Measurements from ENCODE around the gene STYK1. TPM values are rescaled to one million over a fixed set of nuclear protein-coding genes. Genes with fewer than 3 reads are reported as not detected.
"Not testable (repeated sequence)": the region's sequence is repeated elsewhere in the genome, so short reads cannot be mapped to it uniquely, and the experiment has no call there.

Gene STYK1
- total RNA-seq, 2 experiments from 2014 or later, result 0.70 to 1.1 TPM

DNA sequence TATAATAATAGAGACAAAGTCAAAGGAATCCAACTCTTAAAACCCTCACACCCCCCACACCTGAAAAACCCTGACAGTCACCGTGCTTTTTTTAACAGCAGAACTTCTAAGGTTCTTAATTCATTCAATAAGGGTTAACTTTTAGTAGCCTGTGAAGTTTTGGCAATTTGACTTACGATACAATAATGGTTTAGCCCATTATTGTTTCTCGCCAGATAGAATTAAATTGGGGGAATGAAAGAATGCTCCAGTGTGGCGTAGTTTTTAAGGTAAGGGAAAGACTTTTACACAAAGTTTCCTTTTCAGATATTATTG lies 59.8 kb downstream of the STYK1 start:
- ChIA-PET POLR2A (interaction anchor here (0.6 to 1.5 kb wide), 7 partner anchors 21 to 449 kb away, joined by 3 to 4 read pairs (median 3); no protein-coding TSS in a partner anchor), CTCF (interaction anchor here (1.6 to 2.3 kb wide), 3 partner anchors 61 to 461 kb away, joined by 3 to 11 read pairs (median 4); no protein-coding TSS in a partner anchor)
- Mint-ChIP-seq H3K27me3 (peaks cover 2% of the 10 kb centered on the region), H3K9me3 (no peaks in the 10 kb centered on the region), H3K27ac (peak overlapping the region; percentile 100), H3K4me1 (ENCODE audit: low read depth) (peaks cover 30% of the 10 kb centered on the region), H3K4me3 (peak overlapping the region; percentile 100), H3K36me3 (ENCODE audit: low read depth) (peaks cover 38% of the 10 kb centered on the region)
- TF ChIP-seq, protein P1, sequence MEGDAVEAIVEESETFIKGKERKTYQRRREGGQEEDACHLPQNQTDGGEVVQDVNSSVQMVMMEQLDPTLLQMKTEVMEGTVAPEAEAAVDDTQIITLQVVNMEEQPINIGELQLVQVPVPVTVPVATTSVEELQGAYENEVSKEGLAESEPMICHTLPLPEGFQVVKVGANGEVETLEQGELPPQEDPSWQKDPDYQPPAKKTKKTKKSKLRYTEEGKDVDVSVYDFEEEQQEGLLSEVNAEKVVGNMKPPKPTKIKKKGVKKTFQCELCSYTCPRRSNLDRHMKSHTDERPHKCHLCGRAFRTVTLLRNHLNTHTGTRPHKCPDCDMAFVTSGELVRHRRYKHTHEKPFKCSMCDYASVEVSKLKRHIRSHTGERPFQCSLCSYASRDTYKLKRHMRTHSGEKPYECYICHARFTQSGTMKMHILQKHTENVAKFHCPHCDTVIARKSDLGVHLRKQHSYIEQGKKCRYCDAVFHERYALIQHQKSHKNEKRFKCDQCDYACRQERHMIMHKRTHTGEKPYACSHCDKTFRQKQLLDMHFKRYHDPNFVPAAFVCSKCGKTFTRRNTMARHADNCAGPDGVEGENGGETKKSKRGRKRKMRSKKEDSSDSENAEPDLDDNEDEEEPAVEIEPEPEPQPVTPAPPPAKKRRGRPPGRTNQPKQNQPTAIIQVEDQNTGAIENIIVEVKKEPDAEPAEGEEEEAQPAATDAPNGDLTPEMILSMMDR (IDR thresholded peaks at IDR 0.05), result no peak
- ATAC-seq (no peak), DNase-seq (no peak)
- intact Hi-C loops (cut with micrococcal nuclease), result no loop called here

DNA sequence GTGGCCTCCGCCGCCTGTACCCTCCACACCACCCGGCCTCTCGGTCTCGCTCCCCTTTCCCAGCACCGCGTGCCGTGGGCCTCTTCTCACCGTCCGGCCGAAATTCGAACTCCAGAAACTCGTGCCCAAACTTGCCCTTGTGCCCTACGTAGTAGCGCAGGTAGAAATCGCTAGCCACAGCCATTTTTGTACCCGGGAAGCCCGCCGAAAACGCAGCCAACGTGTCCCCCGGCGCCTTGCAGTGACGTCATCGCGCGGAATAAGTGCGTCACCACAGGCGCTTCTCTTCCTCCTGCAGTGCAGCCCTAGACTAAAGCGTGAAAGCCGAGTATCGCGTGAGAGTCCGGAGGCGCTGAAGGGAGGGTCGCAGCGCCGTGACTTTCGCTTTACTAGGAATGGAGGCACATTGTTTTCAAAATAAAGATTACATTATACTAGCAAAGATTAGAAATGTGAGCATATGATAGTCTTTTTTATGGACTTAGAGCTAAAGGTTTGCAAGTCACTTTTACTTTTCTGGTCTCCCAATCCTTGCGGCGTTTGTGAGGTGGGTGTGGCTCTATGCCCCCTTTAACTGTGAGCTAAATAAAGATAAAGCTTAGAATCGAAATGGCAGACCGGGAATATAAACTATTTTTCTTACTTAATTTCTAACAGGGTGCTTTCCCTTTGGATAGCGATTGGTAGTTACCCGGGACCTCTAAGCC lies 60.4 kb downstream of the STYK1 start, which contains the start of gene MAGOHB:
Gene MAGOHB, minus strand, starts transcription at position 261 of the 707 bp plus-strand sequence. Its CDS starts 77 bp downstream, at position 184.
- DNase-seq (peak; percentile 99), ATAC-seq (peak; percentile 97)
- ChIA-PET POLR2A (interaction anchor here (0.6 to 1.5 kb wide), 15 partner anchors 8 to 752 kb away, joined by 3 to 4 read pairs (median 3); no protein-coding TSS in a partner anchor), CTCF (interaction anchor here (1.6 to 2.3 kb wide), 2 partner anchors 61 to 136 kb away, joined by 4 to 11 read pairs; no protein-coding TSS in a partner anchor)
- peaks cover 30% of the 10 kb centered on the region for H3K4me1 Mint-ChIP-seq (ENCODE audit: low read depth)
- no peaks in the 10 kb centered on the region for H3K9me3 Mint-ChIP-seq
- TF ChIP-seq, protein P1 (IDR thresholded peaks at IDR 0.05), result no peak
- intact Hi-C loops (cut with micrococcal nuclease), result loop anchor here (2.0 kb wide), 2 partner anchors 59 to 61 kb away; no protein-coding TSS in a partner anchor
- peak within 1 kb of the TSS; percentile 100 for H3K4me3 Mint-ChIP-seq
- H3K27ac Mint-ChIP-seq, result peak within 1 kb of the TSS; percentile 100
- peaks cover 43% of the 10 kb centered on the region for H3K36me3 Mint-ChIP-seq (ENCODE audit: low read depth)
- peaks cover 2% of the 10 kb centered on the region for H3K27me3 Mint-ChIP-seq

DNA sequence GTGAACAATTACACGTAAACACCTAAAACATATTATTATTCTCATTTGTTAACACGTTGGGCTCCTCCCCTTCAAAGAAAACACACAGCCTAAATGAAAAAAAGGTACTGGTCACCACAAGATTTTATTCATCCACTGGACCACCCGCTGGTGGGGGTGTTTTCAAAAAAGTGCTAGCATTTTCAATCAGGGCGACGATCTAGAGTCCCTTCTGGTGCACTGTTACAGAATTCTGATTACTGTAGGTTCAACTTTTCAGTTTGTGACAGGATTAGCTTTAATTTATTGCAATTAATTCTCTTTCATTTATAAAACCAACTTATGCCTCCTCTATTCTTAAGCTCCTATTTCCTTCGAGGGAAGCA lies 60.9 kb downstream of the STYK1 start:
- H3K36me3 Mint-ChIP-seq (ENCODE audit: low read depth), result peaks cover 46% of the 10 kb centered on the region
- ChIA-PET POLR2A (interaction anchor here (0.6 to 1.5 kb wide), 10 partner anchors 9 to 752 kb away, joined by 3 to 4 read pairs (median 3); no protein-coding TSS in a partner anchor), CTCF (interaction anchor here (1.6 to 2.3 kb wide), 2 partner anchors 62 to 137 kb away, joined by 4 to 11 read pairs; no protein-coding TSS in a partner anchor)
- DNase-seq (no peak), ATAC-seq (peak; percentile 8)
- intact Hi-C loops (cut with micrococcal nuclease), result loop anchor here (2.0 kb wide), 2 partner anchors 60 kb away; no protein-coding TSS in a partner anchor
- H3K4me1 Mint-ChIP-seq (ENCODE audit: low read depth), result peaks cover 30% of the 10 kb centered on the region
- H3K9me3 Mint-ChIP-seq, result no peaks in the 10 kb centered on the region
- H3K4me3 Mint-ChIP-seq, result peak overlapping the region; percentile 100
- H3K27ac Mint-ChIP-seq, result peak overlapping the region; percentile 100
- H3K27me3 Mint-ChIP-seq, result peaks cover 2% of the 10 kb centered on the region
- TF ChIP-seq, protein P1 (IDR thresholded peaks at IDR 0.05), result no peak

DNA sequence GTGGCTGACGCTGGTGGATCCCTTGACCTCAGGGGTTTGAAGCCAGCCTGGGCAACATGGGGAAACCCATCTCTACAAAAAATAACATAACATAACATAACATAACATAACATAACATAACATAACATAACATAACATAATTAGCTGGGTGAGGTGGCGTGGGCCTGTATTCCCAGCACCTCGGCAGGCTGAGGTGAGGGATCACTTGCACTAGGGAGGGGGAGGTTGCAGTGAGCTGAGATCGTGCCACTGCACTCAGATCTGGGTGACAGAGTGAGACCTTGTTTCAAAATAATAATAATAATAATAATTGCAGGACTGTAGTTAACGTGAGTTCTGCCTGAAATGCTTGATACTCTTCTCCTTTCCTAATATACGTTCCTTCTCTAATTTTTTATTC lies 61.7 kb downstream of the STYK1 start:
- Mint-ChIP-seq H3K9me3 (no peaks in the 10 kb centered on the region), H3K36me3 (ENCODE audit: low read depth) (peaks cover 55% of the 10 kb centered on the region), H3K4me1 (ENCODE audit: low read depth) (peaks cover 30% of the 10 kb centered on the region), H3K27me3 (peaks cover 2% of the 10 kb centered on the region), H3K27ac (peak overlapping the region; percentile 100), H3K4me3 (peak overlapping the region; percentile 100)
- DNase-seq (no peak), ATAC-seq (no peak)
- TF ChIP-seq, protein P1 (IDR thresholded peaks at IDR 0.05), result no peak
- POLR2A ChIA-PET, result interaction anchor here (0.6 to 0.8 kb wide), 2 partner anchors 15 to 88 kb away, joined by 3 read pairs; no protein-coding TSS in a partner anchor
- CTCF ChIA-PET, result no interaction called here
- intact Hi-C loops (cut with micrococcal nuclease), result loop anchor here (2.0 kb wide), 2 partner anchors 59 to 61 kb away; no protein-coding TSS in a partner anchor

DNA sequence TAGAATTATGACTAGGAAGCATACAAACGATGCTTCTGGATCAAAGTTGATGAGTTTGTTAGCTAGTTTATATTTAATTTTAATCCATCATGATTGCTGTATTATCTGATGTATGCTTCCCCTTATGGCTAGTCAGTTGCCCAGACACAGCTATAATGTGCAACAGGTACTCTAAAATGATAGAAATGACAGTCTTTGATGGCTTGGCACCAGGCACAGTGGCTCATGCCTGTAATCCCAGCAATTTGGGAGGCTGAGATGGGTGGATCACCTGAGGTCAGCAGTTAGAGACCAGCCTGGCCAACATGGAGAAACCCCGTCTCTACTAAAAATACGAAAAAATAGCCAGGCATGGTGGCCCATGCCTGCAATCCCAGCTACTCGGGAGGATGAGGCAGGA lies 62.6 kb downstream of the STYK1 start:
- H3K4me1 Mint-ChIP-seq (ENCODE audit: low read depth), result peaks cover 30% of the 10 kb centered on the region
- H3K9me3 Mint-ChIP-seq; H3K27ac Mint-ChIP-seq; DNase-seq; intact Hi-C loops (cut with micrococcal nuclease); H3K27me3 Mint-ChIP-seq; H3K4me3 Mint-ChIP-seq; ATAC-seq: not testable (repeated sequence)
- ChIA-PET CTCF (interaction anchor here (0.6 kb wide), 1 partner anchor 50 kb away, joined by 3 read pairs; no protein-coding TSS in a partner anchor), POLR2A (interaction anchor here (0.6 kb wide), 1 partner anchor 57 kb away, joined by 3 read pairs; no protein-coding TSS in a partner anchor)
- peaks cover 59% of the 10 kb centered on the region for H3K36me3 Mint-ChIP-seq (ENCODE audit: low read depth)

All from activated CD8-positive, alpha-beta T cell treated with anti-CD3 and anti-CD28 coated beads for 36 hours (primary cell).